Panc1 (cell line): ENCODE data around the gene MACROD2. TPM values are rescaled to one million over a fixed set of nuclear protein-coding genes. Genes with fewer than 3 reads are reported as not detected.

Source experiments
- ATAC-seq: fragments of 200-7000 bp; cut with Tn5 transposase; 2 replicates; pipeline ENCODE4 v1.9.1; 2020; ENCODE audit warnings: mild to moderate bottlenecking, moderate library complexity
- BruUV-seq: library from RNA; stranded (reverse); fragments of 400-500 nt; replicated peaks from 2 replicates; lab custom pipeline; 2021; lab: Mats Ljungman, UMichigan
- CTCF ChIA-PET: fragments of 300-600 bp; sonication (Branson Sonifier 250); formaldehyde crosslinking; loops from one replicate; lab custom pipeline; 2022; ENCODE audit warnings: antibody characterized with exemption; lab: Charles Lee
- POLR2A ChIA-PET: fragments of 300-600 bp; sonication (Branson Sonifier 250); formaldehyde crosslinking; loops from one replicate; lab custom pipeline; 2022; ENCODE audit warnings: antibody characterized with exemption; lab: Charles Lee
- DNase-seq: peaks from one replicate; pipeline ENCODE4 v3.0.0-alpha.2; 2010; ENCODE audit warnings: low read depth, low spot score
- H3K27ac ChIP-seq: 2 replicates; pipeline ENCODE4 v1.5.1; 2011; ENCODE audit warnings: mild to moderate bottlenecking, low read length, inconsistent platforms
- H3K27me3 ChIP-seq: fragments of 200-500 bp; sonication (Bioruptor generic); 2 replicates; pipeline ENCODE4 v1.6.0; 2014; ENCODE audit warnings: low read length, inconsistent platforms; ENCODE audit not compliant: control insufficient read depth, insufficient read depth
- H3K36me3 ChIP-seq: fragments of 200-500 bp; sonication (Bioruptor generic); 2 replicates; pipeline ENCODE4 v1.5.1; 2014; ENCODE audit warnings: inconsistent platforms, mild to moderate bottlenecking, low read length, moderate library complexity; ENCODE audit not compliant: control insufficient read depth, insufficient read depth
- H3K4me1 ChIP-seq: 2 replicates; pipeline ENCODE4 v1.5.1; 2011; ENCODE audit warnings: inconsistent platforms, mild to moderate bottlenecking, low read length, moderate library complexity; ENCODE audit not compliant: control insufficient read depth, insufficient read depth
- H3K4me3 ChIP-seq, 2 experiments: 2 replicates each; pipeline ENCODE4 v1.5.1; 2011 to 2012; ENCODE audit warnings: low read depth in 2 of 2, low read length in 2 of 2, mild to moderate bottlenecking in 2 of 2, inconsistent platforms in 1 of 2, moderate library complexity in 1 of 2
- H3K9me3 ChIP-seq: fragments of 200-500 bp; sonication (Bioruptor generic); 2 replicates; pipeline ENCODE4 v1.5.1; 2014; ENCODE audit warnings: low read depth, mild to moderate bottlenecking, inconsistent platforms, low read length, moderate library complexity; ENCODE audit not compliant: control insufficient read depth, insufficient read depth
- CTCF ChIP-seq: fragments of 450-650 bp; IDR thresholded peaks from 2 replicates; pipeline ENCODE4 v1.5.1; 2017; ENCODE audit warnings: mild to moderate bottlenecking
- POLR2AphosphoS5 ChIP-seq: IDR thresholded peaks from 2 replicates; pipeline ENCODE4 v1.6.1; 2012; ENCODE audit warnings: mild to moderate bottlenecking, low read depth, low read length, moderate library complexity
- SIN3A ChIP-seq: IDR thresholded peaks from 2 replicates; pipeline ENCODE4 v1.6.1; 2012; ENCODE audit warnings: low read depth, mild to moderate bottlenecking, low read length, moderate library complexity, borderline replicate concordance; ENCODE audit not compliant: insufficient read depth
- TCF7L2 ChIP-seq: IDR thresholded peaks from 2 replicates; pipeline ENCODE4 v1.6.1; 2011; ENCODE audit warnings: mild to moderate bottlenecking, low read depth, low read length, inconsistent platforms
- in situ Hi-C: cut with HindIII; loops from 2 replicates; pipeline ENCODE4 v1.10.0; 2016; ENCODE audit warnings: low sequenced_read_pairs, low pct_unique_long_range_greater_than_20kb
- intact Hi-C: fragments of 100-400 bp; cut with micrococcal nuclease; formaldehyde crosslinking; loops from one replicate; pipeline ENCODE4 v1.10.0; 2022; ENCODE audit not compliant: unreplicated experiment
- total RNA-seq: library from RNA; stranded (reverse); gene quantifications from one replicate; pipeline ENCODE4 v1.2.1, GENCODE V29; 2021; ENCODE audit not compliant: unreplicated experiment
- TF ChIP-seq, protein P1 (sequence below), 2 experiments: IDR thresholded peaks; 2 replicates each; pipeline ENCODE4 v1.6.1; 2011 to 2012; ENCODE audit warnings: low read depth in 2 of 2, control low read depth in 1 of 2, low read length in 1 of 2, mild to moderate bottlenecking in 1 of 2, moderate library complexity in 1 of 2; ENCODE audit not compliant: insufficient read depth in 1 of 2

The MACROD2 gene
- total RNA-seq, 1 experiment from 2014 or later = 1.2 TPM

- intact Hi-C loops = no loop called here
- CTCF ChIA-PET = no interaction called here
- H3K9me3 ChIP-seq = no peaks in the 10 kb centered on the region
- DNase-seq (no peak), ATAC-seq (no peak)
- no peak overlapping the region for H3K4me3 ChIP-seq
- no peak overlapping the region for H3K27ac ChIP-seq
- in situ Hi-C loops = no loop called here
- TF ChIP-seq, protein P1, sequence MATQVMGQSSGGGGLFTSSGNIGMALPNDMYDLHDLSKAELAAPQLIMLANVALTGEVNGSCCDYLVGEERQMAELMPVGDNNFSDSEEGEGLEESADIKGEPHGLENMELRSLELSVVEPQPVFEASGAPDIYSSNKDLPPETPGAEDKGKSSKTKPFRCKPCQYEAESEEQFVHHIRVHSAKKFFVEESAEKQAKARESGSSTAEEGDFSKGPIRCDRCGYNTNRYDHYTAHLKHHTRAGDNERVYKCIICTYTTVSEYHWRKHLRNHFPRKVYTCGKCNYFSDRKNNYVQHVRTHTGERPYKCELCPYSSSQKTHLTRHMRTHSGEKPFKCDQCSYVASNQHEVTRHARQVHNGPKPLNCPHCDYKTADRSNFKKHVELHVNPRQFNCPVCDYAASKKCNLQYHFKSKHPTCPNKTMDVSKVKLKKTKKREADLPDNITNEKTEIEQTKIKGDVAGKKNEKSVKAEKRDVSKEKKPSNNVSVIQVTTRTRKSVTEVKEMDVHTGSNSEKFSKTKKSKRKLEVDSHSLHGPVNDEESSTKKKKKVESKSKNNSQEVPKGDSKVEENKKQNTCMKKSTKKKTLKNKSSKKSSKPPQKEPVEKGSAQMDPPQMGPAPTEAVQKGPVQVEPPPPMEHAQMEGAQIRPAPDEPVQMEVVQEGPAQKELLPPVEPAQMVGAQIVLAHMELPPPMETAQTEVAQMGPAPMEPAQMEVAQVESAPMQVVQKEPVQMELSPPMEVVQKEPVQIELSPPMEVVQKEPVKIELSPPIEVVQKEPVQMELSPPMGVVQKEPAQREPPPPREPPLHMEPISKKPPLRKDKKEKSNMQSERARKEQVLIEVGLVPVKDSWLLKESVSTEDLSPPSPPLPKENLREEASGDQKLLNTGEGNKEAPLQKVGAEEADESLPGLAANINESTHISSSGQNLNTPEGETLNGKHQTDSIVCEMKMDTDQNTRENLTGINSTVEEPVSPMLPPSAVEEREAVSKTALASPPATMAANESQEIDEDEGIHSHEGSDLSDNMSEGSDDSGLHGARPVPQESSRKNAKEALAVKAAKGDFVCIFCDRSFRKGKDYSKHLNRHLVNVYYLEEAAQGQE (IDR thresholded peaks at IDR 0.05; ENCODE audit: insufficient read depth in 1 of 2, low read depth in 2 of 2, low read length in 1 of 2) = no peak
- no peak for TF ChIP-seq SIN3A
- no peak for TF ChIP-seq CTCF
- no peak for TF ChIP-seq TCF7L2
- TF ChIP-seq POLR2AphosphoS5 = no peak
- no peaks in the 10 kb centered on the region for H3K27me3 ChIP-seq
- BruUV-seq = no TSS peak
- no peaks in the 10 kb centered on the region for H3K4me1 ChIP-seq
- no peaks in the 10 kb centered on the region for H3K36me3 ChIP-seq
- POLR2A ChIA-PET = no interaction called here
Observed at GRCh38 chr20:15834857-15835256, 1839.5 kb downstream of the MACROD2 start.

DNA sequence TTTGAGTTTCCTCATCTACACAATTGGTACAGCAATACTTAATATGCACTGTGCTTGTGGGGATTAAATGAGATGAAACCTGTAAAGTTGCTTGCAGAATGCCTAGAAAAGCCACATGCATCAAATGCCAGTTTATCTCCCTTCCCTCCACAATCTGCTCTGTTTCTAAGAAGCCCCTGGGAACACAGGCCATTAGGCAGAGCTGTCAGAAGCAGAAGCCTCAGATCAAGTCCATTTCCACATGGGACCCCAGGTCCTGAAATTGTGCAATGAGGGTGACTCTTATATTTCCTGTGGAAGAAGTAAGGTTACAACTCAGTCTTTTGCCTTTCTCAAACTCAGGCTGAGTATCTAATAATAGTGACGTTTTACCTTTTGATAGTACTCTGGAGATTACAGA is 1840.5 kb downstream of the MACROD2 start:
- Histone ChIP-seq H3K36me3 (no peaks in the 10 kb centered on the region), H3K4me1 (no peaks in the 10 kb centered on the region), H3K27ac (no peak overlapping the region), H3K27me3 (no peaks in the 10 kb centered on the region), H3K9me3 (no peaks in the 10 kb centered on the region), H3K4me3 (no peak overlapping the region)
- in situ Hi-C loops (no loop called here), intact Hi-C loops (no loop called here)
- ChIA-PET POLR2A (no interaction called here), CTCF (no interaction called here)
- DNase-seq (no peak), ATAC-seq (no peak)
- TF ChIP-seq POLR2AphosphoS5 = no peak
- TF ChIP-seq CTCF = no peak
- TF ChIP-seq, protein P1 (IDR thresholded peaks at IDR 0.05; ENCODE audit: insufficient read depth in 1 of 2, low read depth in 2 of 2, low read length in 1 of 2) = no peak
- TF ChIP-seq SIN3A = no peak
- no peak for TF ChIP-seq TCF7L2
- no TSS peak for BruUV-seq
